ENCODE data around the gene WDR88. TPM values are rescaled to one million over a fixed set of nuclear protein-coding genes. Genes with fewer than 3 reads are reported as not detected.
"Not testable (repeated sequence)": the region's sequence is repeated elsewhere in the genome, so short reads cannot be mapped to it uniquely, and the experiment has no call there.

The WDR88 gene
- total RNA-seq, 2 experiments from 2014 or later, result not detected

GRCh38 chr19:33175886-33176669, 44.2 kb downstream of the WDR88 start:
- ChIA-PET CTCF (interaction anchor here (1.0 to 4.6 kb wide), 18 partner anchors 8 to 602 kb away, joined by 3 to 37 read pairs (median 4); partner anchors contain the start of gene CEBPA), POLR2A (interaction anchor here (0.6 to 3.0 kb wide), 6 partner anchors 12 to 204 kb away, joined by 3 to 47 read pairs (median 4); partner anchors contain the start of genes CEBPG, CEP89 and FAAP24)
- peak; percentile 50 for DNase-seq
- Mint-ChIP-seq H3K36me3 (peaks cover 7% of the 10 kb centered on the region), H3K4me3 (peak overlapping the region; percentile 96), H3K27ac (peak overlapping the region; percentile 96), H3K9me3 (peaks cover 2% of the 10 kb centered on the region), H3K4me1 (ENCODE audit: low read depth) (peaks cover 30% of the 10 kb centered on the region), H3K27me3 (peaks cover 3% of the 10 kb centered on the region)
- intact Hi-C loops (cut with micrococcal nuclease), result loop anchor here (2.0 to 5.0 kb wide), 6 partner anchors 31 to 996 kb away; partner anchors contain the start of genes CEBPG, FAAP24, LSM14A and NUDT19

DNA sequence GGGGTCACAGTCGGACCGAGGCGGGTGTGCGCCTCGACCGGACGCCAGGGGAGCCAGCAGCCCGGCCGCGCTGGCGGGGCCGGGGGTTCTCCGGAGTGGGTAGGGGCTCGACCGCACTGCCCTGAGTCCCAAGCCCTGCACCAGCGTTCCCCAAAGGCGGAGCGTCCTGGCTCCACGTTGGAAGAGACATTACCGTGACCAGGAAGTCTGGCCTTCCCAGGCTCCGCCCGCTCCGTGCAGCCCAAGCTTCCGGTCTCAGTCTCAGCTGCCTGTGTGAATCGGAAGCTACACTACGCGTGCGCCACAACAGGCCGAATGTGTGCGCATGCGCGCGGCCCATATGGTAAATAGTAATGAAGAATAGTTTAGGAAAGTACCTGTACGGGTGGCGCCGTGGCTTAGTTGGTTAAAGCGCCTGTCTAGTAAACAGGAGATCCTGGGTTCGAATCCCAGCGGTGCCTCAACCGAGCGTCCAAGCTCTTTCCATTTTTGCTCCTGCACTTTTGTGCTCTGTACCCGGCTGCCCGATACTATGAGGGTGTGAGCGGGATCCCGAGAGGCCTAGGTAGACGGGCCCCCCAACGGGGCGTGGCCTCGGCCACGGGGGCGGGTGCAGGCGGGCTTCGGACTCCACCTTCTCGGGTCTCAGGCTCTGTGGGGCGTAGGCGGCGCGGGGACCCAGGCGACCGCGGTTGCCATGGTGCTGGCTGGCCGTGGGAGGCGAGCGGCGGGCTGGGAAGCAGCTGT, 44.9 kb downstream of the WDR88 start:
- ChIA-PET POLR2A (interaction anchor here (0.8 to 3.0 kb wide), 6 partner anchors 13 to 205 kb away, joined by 3 to 47 read pairs (median 4); partner anchors contain the start of genes CEBPG, CEP89 and FAAP24), CTCF (interaction anchor here (0.8 to 4.6 kb wide), 26 partner anchors 8 to 601 kb away, joined by 3 to 37 read pairs (median 4); partner anchors contain the start of genes CEBPA, CEBPG, CEP89 and FAAP24)
- intact Hi-C loops (cut with micrococcal nuclease), result loop anchor here (1.0 to 5.0 kb wide), 8 partner anchors 17 to 995 kb away; partner anchors contain the start of genes CEBPG, FAAP24, LSM14A and NUDT19
- H3K4me3 Mint-ChIP-seq, result peak overlapping the region; percentile 96
- DNase-seq, result peak; percentile 98
- H3K4me1 Mint-ChIP-seq (ENCODE audit: low read depth), result peaks cover 30% of the 10 kb centered on the region
- peaks cover 7% of the 10 kb centered on the region for H3K36me3 Mint-ChIP-seq
- H3K9me3 Mint-ChIP-seq, result peaks cover 2% of the 10 kb centered on the region
- H3K27me3 Mint-ChIP-seq, result peaks cover 3% of the 10 kb centered on the region
- peak overlapping the region; percentile 96 for H3K27ac Mint-ChIP-seq

DNA sequence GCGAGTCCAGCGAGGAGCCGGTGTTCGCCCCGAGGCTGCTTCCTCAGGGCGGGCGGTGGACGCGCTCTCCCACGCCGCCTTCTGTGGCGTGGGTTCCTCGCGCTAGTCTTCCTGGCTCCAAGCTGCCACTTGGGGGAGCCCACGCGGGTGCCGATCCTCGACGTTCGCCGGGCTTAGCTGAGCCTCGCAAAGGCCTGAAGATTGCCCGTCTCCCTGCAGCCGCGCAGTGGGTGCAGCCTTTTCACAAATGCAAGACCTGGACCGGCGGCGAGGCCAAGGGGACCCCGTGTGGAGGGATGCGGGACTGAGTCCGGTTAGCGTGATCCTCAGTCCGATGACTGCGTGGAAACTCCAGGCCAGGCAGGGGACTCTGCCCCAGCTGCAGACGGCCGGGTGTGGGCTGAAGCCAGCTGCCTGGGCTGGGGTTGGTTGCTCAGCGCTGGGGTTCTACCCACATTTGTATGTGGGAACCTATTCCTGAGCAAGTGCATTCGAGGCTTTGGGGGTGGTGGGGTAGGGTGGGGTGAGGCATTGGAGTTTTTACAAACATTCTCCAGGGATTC, 45.6 kb downstream of the WDR88 start:
- Mint-ChIP-seq H3K27ac (peak overlapping the region; percentile 96), H3K9me3 (peaks cover 2% of the 10 kb centered on the region), H3K27me3 (peaks cover 3% of the 10 kb centered on the region), H3K4me1 (ENCODE audit: low read depth) (peaks cover 28% of the 10 kb centered on the region), H3K36me3 (peaks cover 7% of the 10 kb centered on the region), H3K4me3 (peak overlapping the region; percentile 96)
- intact Hi-C loops (cut with micrococcal nuclease), result loop anchor here (1.0 to 5.0 kb wide), 8 partner anchors 17 to 995 kb away; partner anchors contain the start of genes CEBPG, FAAP24, LSM14A and NUDT19
- no peak for DNase-seq
- ChIA-PET POLR2A (interaction anchor here (0.8 to 3.0 kb wide), 4 partner anchors 17 to 205 kb away, joined by 3 to 47 read pairs (median 9); partner anchors contain the start of genes CEBPG, CEP89 and FAAP24), CTCF (interaction anchor here (0.6 to 4.6 kb wide), 24 partner anchors 8 to 828 kb away, joined by 3 to 37 read pairs (median 4); partner anchors contain the start of genes CEBPA, CEBPG, CEP89 and FAAP24)

DNA sequence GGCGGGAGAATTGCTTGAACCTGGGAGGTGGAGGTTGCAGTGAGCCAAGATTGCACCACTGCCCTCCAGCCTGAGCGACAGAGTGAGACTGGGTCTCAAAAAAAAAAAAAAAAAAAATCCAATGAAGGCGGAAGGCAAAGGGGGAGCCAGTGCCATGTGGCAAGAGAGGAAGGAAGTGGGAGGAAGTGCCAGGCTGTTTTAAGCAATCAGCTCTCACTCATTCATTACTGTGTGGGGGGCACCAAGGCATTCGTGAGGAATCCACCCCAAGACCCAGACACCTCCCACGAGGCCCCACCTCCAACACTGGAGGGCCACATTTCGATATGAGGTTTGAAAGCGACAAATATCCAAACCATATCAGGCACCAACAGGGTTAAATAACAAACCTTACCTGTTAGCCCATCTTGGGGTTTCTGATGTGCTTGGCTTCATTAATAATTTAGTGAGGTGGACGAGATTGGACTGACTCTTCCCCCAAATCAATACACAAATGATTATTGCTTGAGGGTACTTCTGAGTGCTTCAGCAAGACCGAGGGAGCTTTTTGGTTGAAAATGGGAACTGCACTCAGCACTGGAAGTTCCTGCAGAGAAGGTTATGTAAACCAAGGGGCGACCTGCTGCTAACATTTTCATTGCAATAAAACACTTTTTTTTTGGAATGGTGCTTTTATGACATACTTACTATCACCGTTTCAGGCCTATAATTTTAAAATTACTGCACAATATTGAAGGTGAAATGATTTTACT, 54.7 kb downstream of the WDR88 start:
- Mint-ChIP-seq H3K9me3 (no peaks in the 10 kb centered on the region), H3K4me3 (no peak overlapping the region), H3K27me3 (peaks cover 7% of the 10 kb centered on the region), H3K36me3 (no peaks in the 10 kb centered on the region), H3K27ac (no peak overlapping the region), H3K4me1 (ENCODE audit: low read depth) (no peaks in the 10 kb centered on the region)
- ChIA-PET CTCF (interaction anchor here (1.0 to 1.4 kb wide), 4 partner anchors 8 to 42 kb away, joined by 3 to 9 read pairs (median 4); no protein-coding TSS in a partner anchor), POLR2A (interaction anchor here (0.6 kb wide), 1 partner anchor 49 kb away, joined by 6 read pairs; no protein-coding TSS in a partner anchor)
- intact Hi-C loops (cut with micrococcal nuclease), result no loop called here
- DNase-seq, result no peak

GRCh38 chr19:33187183-33187540, 55.2 kb downstream of the WDR88 start:
- POLR2A ChIA-PET, result no interaction called here
- intact Hi-C loops (cut with micrococcal nuclease), result no loop called here
- H3K27ac Mint-ChIP-seq, result no peak overlapping the region

GRCh38 chr19:33189453-33189852, 57.5 kb downstream of the WDR88 start:
- ChIA-PET POLR2A (no interaction called here), CTCF (interaction anchor here (0.6 to 1.7 kb wide), 3 partner anchors 12 to 489 kb away, joined by 3 to 4 read pairs (median 3); no protein-coding TSS in a partner anchor)
- DNase-seq, result no peak
- Mint-ChIP-seq H3K4me3 (no peak overlapping the region), H3K36me3 (no peaks in the 10 kb centered on the region), H3K27ac (no peak overlapping the region), H3K9me3 (no peaks in the 10 kb centered on the region), H3K4me1 (ENCODE audit: low read depth) (no peaks in the 10 kb centered on the region), H3K27me3 (peaks cover 28% of the 10 kb centered on the region)
- intact Hi-C loops (cut with micrococcal nuclease), result no loop called here

More at GRCh38 chr19:33187183-33187540, 55.2 kb downstream of the WDR88 start:
- no peak overlapping the region for H3K4me3 Mint-ChIP-seq
- H3K4me1 Mint-ChIP-seq (ENCODE audit: low read depth), result no peaks in the 10 kb centered on the region
- no peaks in the 10 kb centered on the region for H3K36me3 Mint-ChIP-seq
- H3K9me3 Mint-ChIP-seq, result no peaks in the 10 kb centered on the region
- peaks cover 12% of the 10 kb centered on the region for H3K27me3 Mint-ChIP-seq
- DNase-seq, result no peak
- CTCF ChIA-PET, result interaction anchor here (1.0 to 1.3 kb wide), 3 partner anchors 8 to 42 kb away, joined by 3 to 9 read pairs (median 3); no protein-coding TSS in a partner anchor

- CTCF ChIA-PET, result interaction anchor here (1.7 kb wide), 1 partner anchor 14 kb away, joined by 4 read pairs; no protein-coding TSS in a partner anchor
- H3K36me3 Mint-ChIP-seq; H3K9me3 Mint-ChIP-seq; H3K4me1 Mint-ChIP-seq (ENCODE audit: low read depth); intact Hi-C loops (cut with micrococcal nuclease); H3K27ac Mint-ChIP-seq; H3K4me3 Mint-ChIP-seq; DNase-seq; POLR2A ChIA-PET: not testable (repeated sequence)
- H3K27me3 Mint-ChIP-seq, result peaks cover 31% of the 10 kb centered on the region
Observed at GRCh38 chr19:33191092-33191491, 59.2 kb downstream of the WDR88 start.

DNA sequence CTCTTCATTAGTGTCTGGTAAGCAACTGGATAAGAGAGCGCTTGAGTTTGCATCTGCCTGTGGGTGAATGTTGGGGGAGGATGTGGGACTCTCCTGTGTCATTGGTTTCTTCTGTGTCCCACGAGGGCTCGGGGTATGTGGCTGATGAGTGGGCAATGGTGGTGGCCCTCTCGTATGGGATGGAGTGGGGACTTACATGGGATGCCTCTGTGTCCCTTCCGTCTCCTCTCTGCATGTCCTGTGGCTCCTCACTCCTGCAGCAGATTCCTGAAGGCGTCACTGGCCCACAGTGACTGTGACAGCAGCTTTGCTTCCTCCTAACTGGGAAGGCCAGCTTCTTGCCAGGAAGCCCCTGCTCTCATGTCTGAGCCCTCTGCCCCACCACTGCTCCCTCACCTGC, 59.6 kb downstream of the WDR88 start:
- ChIA-PET POLR2A (no interaction called here), CTCF (interaction anchor here (0.6 to 1.4 kb wide), 3 partner anchors 10 to 215 kb away, joined by 3 to 4 read pairs (median 3); no protein-coding TSS in a partner anchor)
- no peak overlapping the region for H3K4me3 Mint-ChIP-seq
- peaks cover 31% of the 10 kb centered on the region for H3K27me3 Mint-ChIP-seq
- intact Hi-C loops (cut with micrococcal nuclease), result no loop called here
- DNase-seq, result no peak
- H3K9me3 Mint-ChIP-seq, result no peaks in the 10 kb centered on the region
- no peak overlapping the region for H3K27ac Mint-ChIP-seq
- H3K36me3 Mint-ChIP-seq, result no peaks in the 10 kb centered on the region
- no peaks in the 10 kb centered on the region for H3K4me1 Mint-ChIP-seq (ENCODE audit: low read depth)

DNA sequence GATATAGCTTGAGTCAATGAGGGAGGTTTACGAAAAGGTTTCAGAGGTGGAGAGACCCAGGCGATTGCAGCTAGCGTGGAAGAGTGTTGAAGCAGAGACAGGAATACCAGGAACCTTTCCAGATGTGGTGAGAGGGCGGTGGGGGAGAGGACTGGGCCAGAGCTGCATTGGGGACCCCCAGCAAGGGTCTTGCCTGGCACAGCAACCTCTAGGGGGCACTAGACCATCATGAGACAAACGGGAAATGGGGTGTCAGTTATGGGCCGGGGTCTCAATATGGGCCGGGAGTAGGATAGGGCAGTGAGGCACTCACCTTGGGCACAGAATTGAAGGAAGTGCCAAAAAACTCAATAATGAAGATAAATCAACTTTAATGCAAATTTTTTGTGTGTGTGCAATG, 60.1 kb downstream of the WDR88 start:
- ChIA-PET POLR2A (no interaction called here), CTCF (interaction anchor here (0.6 to 1.4 kb wide), 3 partner anchors 11 to 214 kb away, joined by 3 to 4 read pairs (median 3); no protein-coding TSS in a partner anchor)
- no peak for DNase-seq
- no peaks in the 10 kb centered on the region for H3K9me3 Mint-ChIP-seq
- no peaks in the 10 kb centered on the region for H3K36me3 Mint-ChIP-seq
- H3K4me1 Mint-ChIP-seq (ENCODE audit: low read depth), result no peaks in the 10 kb centered on the region
- H3K4me3 Mint-ChIP-seq, result no peak overlapping the region
- intact Hi-C loops (cut with micrococcal nuclease), result no loop called here
- peaks cover 36% of the 10 kb centered on the region for H3K27me3 Mint-ChIP-seq
- H3K27ac Mint-ChIP-seq, result no peak overlapping the region

DNA sequence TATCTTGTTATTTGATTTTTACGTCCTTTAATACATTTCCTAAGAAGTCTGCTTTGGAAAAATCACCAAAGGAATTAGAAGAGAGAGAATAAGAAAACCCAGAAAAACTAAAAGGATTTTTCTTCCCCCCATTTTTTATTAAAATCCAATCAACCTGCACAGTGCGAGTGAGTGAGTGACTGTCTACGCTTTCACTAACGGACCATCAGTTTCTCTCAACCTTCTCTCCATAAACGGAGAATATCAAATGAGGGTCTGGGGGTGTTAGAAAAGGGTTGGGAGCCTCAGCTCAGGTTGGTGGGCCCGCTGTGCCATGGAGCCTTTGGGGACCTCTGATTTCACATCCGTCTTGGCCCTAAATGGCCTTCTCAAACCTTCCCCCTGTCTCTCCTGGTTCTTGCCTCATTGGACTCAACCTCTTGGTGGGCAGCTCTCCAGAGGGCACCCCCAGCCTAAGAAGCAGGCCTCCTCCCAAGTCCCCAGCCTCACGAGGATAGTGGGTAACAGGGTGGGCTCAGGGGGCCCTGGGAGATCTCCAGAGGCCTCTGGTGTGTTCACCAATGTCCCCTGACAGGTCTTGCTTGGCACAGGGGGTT, 61.5 kb downstream of the WDR88 start:
- no peak for DNase-seq

More for the DNA sequence above, 61.5 kb downstream of the WDR88 start:
- intact Hi-C loops (cut with micrococcal nuclease), result no loop called here
- ChIA-PET CTCF (interaction anchor here (0.9 kb wide), 1 partner anchor 53 kb away, joined by 3 read pairs; no protein-coding TSS in a partner anchor), POLR2A (no interaction called here)
- Mint-ChIP-seq H3K27me3 (peaks cover 39% of the 10 kb centered on the region), H3K27ac (no peak overlapping the region), H3K36me3 (no peaks in the 10 kb centered on the region), H3K9me3 (no peaks in the 10 kb centered on the region), H3K4me1 (ENCODE audit: low read depth) (no peaks in the 10 kb centered on the region), H3K4me3 (peak overlapping the region; percentile 16)
